NCI-H1417 (cell line): Measurements from ENCODE around the gene POLR1F.
"Not testable (repeated sequence)": the region's sequence is repeated elsewhere in the genome, so short reads cannot be mapped to it uniquely, and the experiment has no call there.

Experiments used
- DNase-seq, 3 experiments: peaks; one replicate each; lab custom pipeline; 2025; lab: John Stamatoyannopoulos, UW

Gene POLR1F

GRCh38 chr7:19708397-19709248 lies at the start of gene POLR1F:
Gene POLR1F, minus strand, starts transcription at chr7:19709037. Its CDS starts 21 bp downstream, at chr7:19709016.
- peak; percentile 99 for DNase-seq

DNA sequence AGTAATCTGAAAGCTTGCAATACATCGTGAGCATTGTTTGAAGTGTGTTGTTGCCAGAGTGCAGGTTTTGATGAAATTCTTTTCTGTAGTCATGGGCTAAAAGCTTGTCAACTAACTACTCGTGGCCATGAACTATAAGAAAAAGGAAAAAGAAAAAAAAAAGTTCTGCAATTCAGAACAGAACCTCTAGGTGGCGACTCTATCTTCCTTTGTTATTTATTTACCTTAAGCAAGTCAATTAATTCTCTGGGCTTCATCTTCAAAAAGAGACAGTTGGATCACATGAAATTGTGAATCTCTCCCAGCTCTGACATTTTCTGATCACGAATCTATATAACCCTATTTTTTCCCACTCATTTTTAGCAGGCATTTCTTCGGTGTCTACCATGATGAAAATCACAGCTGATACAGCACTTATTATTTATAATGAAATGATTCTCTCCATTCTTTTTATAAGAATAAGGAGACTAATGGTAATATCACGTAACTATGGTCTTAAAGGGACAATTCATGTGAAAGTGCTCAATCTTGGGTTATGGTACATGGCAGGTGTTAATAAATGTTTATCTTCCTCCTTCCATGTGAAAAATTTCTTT lies 45.8 kb upstream of the POLR1F start:
- DNase-seq: peak; percentile 41 to 84 (median 62)

DNA sequence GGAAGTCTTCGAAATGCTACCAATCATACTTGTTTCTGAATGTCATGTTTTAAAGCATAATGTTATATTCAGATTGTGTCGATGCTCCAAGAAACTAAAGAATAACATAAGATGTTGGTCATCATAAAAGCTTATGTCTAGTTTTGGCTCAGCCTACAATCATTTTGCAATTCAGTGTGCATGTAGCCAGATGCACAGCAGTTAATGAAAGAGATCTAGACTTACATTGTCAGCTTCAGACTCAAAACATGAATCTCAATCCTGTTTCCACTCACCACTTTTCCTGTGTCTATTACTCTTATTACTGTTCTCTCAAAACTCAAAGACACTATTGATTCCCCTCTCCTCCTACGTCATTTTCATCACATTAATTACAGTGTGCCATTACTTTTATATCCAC lies 43.2 kb upstream of the POLR1F start:
- DNase-seq: no peak

DNA sequence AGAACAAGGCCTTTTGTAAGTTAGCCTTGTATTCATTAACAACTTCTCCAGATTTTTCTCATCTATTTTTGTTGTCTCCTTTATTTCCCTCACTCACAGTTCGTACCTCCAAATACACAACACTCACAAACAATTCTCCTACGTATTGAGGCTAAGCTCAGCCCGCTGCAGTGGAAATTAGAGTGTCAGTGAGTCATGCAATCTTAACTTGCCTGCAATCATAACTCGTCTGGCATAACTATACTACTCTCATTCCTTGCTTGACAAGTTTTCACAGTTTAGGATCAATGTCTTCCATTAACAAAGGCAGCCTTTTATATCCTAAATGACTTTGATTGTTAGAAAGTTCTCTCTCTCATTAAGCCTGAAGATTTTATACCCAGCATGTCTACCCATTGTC lies 40.8 kb upstream of the POLR1F start:
- DNase-seq: no peak

GRCh38 chr7:19747740-19748339 lies 39.0 kb upstream of the POLR1F start:
- DNase-seq: peak; percentile 30 to 81 (median 57)

DNA sequence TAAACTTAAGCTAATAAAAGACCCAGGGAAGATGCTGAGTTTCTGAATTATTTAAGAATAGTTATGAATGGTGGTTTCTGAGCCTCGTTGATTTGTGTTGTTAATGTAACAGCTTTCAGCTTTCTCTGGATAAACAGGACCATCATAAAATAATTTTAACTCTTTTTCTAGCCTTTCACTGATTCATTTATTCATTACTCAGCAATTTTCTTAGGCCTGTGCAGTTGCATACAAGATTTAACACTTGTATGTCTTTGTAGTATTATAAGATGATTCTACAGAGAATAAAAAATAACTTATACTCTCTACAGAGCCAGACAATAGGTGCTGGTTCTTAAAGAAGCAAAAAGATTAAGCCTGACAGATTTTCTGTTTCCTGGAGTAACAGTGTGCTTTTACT lies 35.2 kb upstream of the POLR1F start:
- no peak for DNase-seq

- no peak for DNase-seq
These were observed 19.9 kb upstream of the POLR1F start for GRCh38 chr7:19728716-19729115.

GRCh38 chr7:19725770-19726169 lies 16.9 kb upstream of the POLR1F start:
- no peak for DNase-seq

DNA sequence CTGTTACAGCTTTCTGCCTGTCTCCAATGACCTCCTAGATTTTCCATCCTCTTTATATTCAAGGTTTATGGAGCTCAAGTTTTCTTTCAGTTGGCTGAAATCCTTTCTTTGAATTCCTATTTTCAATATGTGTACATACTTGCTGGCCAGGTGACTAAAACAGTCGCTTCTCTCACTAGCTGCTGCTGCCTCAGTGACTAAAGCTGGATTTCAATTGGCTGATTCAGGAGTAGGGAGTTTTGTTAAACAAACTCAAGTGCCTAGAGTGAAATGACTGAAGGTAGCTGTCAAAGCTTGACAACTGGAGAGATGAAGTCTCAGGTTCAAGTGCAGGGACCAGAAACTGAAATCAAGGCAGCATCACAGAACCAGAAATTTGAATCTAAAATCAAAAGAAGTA lies 6.7 kb upstream of the POLR1F start:
- DNase-seq: peak in 1 of 3 experiments; percentile 20

DNA sequence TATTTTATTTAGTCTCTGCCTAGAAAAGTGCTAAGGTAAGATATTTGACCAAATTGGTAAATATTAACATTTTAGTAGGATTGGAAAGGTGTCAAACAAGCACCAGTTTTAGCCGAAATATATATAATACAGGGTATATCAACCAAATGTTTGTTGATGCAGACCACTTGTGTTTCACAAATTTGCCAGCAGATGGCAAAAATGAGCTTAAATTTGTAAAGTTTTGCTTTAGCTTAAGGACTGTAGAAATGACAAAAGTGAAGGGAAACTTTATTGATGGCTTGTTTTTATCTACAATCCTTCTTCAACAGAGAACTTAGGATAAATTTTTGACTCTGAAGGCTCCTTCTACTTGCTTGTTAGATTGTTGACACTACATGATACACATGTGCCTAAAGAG lies 4.8 kb upstream of the POLR1F start:
- DNase-seq: peak; percentile 11 to 66 (median 34)

- no peak for DNase-seq
These were observed 377 bp upstream of the POLR1F start for GRCh38 chr7:19709249-19709578.

GRCh38 chr7:19707240-19707639 lies 1.6 kb downstream of the POLR1F start:
- no peak for DNase-seq

DNA sequence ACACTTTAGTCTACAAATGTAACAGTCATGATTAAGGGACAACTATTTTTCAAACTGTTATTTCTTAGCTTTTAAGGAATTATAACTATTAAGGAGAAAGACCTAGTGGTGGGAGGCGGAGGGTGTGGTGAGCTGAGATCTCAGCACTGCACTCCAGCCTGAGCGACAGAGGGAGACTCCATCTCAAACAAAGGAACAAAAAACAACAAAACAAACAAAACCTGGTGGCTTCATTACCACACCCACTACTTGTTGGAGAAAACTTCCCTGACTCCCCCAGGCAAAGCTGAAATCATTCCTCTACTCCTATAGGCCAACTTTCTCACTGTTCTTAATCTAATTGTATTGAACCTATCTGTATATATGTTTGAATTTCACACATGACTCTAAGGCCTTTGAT lies 3.2 kb downstream of the POLR1F start:
- no peak for DNase-seq

DNA sequence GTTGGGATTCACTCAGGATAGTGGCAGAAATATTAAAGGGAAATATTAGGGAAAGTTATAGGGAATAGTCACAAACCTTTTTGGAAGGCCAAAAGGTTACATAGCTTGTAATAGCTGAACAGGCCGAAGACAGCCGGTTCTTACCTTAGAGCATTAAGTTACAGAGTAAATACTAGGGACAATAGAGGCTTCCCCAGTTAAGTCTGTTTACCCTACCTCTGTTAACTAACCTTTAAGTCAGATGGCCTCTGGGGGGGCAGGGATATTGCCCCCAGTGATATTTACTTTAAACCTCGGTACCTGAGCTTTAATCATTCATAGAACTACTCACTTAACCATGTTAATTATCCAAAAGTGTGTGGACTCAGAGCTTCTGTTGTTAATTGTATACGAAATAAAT lies 7.4 kb downstream of the POLR1F start:
- peak in 2 of 3 experiments; percentile 62 to 92 for DNase-seq

DNA sequence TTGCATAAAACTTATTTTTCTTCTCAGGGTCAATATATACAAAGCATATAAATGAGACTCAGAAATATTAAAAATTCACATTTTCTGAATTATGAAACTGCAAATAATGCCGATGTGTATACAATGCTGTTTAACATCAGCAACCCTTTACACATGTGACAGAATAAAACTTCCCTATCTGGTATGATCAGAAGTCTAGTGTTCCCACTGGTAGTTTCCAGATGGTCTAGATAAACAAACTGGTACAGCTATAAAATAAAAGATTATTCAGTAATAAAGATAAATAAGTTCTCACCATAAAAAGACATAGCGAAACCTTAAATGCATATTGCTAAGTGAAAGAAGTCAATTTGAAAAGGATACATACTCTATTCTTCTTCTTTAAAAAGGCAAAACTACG lies 7.9 kb downstream of the POLR1F start:
- no peak for DNase-seq

DNA sequence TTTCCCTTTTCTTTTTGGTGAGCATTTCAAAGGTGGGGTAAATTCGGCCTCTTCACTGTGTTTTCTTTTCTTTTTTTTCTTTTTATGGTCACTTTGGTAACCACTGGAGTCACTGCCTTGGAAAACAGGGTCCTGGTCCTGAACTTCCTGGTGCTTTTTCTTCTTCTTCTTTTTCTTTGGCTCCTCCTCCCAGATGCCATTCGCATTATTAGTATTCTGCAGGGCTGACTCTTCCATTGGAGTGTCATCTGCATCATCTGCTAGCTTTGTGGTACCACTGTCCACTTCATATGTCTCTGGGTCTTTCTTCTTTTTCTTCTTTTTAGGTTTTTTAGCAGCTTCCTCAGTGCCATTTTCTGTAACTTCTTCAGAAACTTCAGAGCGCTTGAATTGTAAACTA lies 10.5 kb downstream of the POLR1F start:
- DNase-seq: no peak

DNA sequence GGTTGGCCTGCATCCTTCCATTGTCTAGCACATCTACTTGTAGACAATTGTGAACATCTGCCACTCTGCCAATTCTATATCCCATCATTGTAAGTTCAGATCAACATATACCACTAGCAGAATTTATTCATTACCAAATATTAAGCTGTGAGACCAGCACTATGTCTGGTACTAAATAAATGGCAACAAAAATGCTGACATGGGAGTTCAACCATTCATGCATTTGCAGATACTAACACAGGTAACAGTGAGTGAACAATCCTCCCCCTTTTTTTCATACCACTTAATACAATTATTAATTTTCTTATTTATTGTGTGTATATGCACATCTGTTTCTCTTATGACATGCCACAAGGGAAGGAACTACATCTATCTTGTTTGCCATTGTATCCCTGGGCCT lies 11.9 kb downstream of the POLR1F start:
- no peak for DNase-seq

- no peak for DNase-seq
These were observed 16.6 kb downstream of the POLR1F start for GRCh38 chr7:19692111-19692828.

DNA sequence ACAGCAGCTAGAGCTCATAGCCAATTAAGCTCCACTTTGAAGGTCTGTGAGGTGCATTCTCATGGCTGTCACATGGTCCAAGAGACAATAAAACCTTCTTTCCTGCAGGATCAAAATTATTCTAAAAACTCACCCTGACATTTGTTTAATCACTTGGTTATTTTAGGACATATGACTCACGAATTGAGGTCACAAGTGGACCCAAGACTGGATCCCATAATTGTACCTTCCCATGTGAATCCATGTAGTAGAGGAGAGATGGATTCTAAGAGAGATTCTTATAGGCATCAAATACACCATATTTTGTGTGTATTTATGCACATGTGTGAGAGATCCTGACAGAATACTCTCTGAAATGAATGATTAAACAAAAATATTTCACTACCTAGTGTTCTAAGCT lies 18.1 kb downstream of the POLR1F start:
- DNase-seq: no peak

DNA sequence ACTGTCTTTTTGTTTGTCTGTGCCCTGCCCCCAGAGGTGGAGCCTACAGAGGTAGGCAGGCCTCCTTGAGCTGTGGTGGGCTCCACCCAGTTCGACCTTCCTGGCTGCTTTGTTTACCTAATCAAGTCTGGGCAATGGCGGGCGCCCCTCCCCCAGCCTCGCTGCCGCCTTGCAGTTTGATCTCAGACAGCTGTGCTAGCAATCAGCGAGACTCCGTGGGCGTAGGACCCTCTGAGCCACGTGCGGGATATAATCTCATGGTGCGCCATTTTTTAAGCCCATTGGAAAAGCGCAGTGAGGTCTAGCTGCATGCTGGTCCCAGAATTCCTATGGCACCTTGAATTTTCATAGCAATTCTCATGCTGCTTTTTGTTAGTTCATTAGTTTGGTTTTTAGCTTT lies 19.7 kb downstream of the POLR1F start:
- DNase-seq: not testable (repeated sequence)

DNA sequence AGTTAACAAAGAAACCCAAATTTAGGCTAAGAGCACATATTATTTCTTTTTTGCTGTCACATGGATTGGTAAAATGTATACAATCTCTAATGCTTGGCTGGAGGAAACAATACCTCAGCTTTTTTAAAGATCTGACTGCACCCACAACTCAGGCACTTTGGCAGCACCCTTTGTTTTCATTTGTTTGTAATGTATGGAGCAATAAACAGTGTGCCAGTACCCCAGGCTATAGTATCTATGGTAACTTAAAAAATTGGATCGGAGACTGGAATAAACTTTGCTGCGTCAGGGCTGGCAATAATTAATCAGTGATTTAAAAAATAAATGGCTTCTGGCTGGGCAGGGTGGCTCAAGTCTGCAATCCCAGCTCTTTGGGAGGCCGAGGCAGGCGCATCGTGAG lies 27.2 kb downstream of the POLR1F start:
- no peak for DNase-seq

DNA sequence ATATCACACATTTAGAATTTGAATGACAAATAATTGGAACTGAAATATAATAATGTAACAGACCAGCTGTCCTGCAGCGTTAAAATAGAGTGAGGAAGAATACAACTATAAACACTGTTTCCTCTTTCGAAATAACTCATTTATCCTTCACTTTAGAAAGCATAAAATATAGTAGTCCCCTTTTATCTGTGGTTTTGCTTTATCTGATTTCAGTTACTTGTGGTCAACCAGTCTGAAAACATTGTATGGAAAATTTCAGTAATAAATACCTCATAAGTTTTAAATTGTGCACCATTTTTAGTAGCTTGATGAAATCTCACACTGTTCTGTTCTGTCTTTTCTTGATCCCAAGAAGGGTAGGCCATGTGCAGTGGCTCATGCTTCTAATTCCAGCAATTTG lies 31.7 kb downstream of the POLR1F start:
- DNase-seq: no peak

DNA sequence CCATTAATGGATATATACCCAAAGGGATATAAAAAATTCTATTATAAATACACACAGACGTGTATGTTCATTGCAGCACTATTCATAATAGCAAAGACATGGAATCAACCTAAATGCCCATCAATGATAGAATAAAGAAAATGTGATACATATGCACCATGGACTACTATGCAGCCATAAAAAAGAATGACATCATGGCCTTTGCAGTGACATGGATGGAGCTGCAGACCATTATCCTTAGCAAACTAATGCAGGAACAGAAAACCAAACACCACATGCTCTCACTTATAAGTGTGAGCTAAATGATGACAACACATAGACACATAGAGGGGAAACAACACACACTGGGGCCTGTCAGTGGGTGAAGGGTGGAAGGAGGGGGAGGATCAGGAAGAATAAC lies 33.0 kb downstream of the POLR1F start:
- DNase-seq: no peak
